Measurements from ENCODE around the gene IGF2R. TPM values are rescaled to one million over a fixed set of nuclear protein-coding genes. Genes with fewer than 3 reads are reported as not detected.
"Not testable (repeated sequence)": the region's sequence is repeated elsewhere in the genome, so short reads cannot be mapped to it uniquely, and the experiment has no call there.

Gene IGF2R
- total RNA-seq, 1 donor from 2014 or later: 93.1 TPM

GRCh38 chr6:159998538-159998937 lies 29.7 kb downstream of the IGF2R start:
- no peak for DNase-seq

- no peak for DNase-seq
These were observed 30.4 kb downstream of the IGF2R start for GRCh38 chr6:159999240-159999671.

GRCh38 chr6:160000280-160000704 lies 31.4 kb downstream of the IGF2R start:
- no peak for DNase-seq

GRCh38 chr6:160000893-160001427 lies 32.1 kb downstream of the IGF2R start:
- DNase-seq: not testable (repeated sequence)

- no peak for DNase-seq
These were observed 34.0 kb downstream of the IGF2R start for GRCh38 chr6:160002882-160003281.

GRCh38 chr6:160004018-160004417 lies 35.1 kb downstream of the IGF2R start:
- DNase-seq: no peak

GRCh38 chr6:160004419-160005175 lies 35.7 kb downstream of the IGF2R start:
- no peak for DNase-seq

GRCh38 chr6:160005211-160005610 lies 36.3 kb downstream of the IGF2R start:
- DNase-seq: no peak

GRCh38 chr6:160005861-160006540 lies 37.1 kb downstream of the IGF2R start:
- no peak for DNase-seq

- no peak for DNase-seq
These were observed 38.3 kb downstream of the IGF2R start for GRCh38 chr6:160007145-160007544.

GRCh38 chr6:160007611-160008010 lies 38.7 kb downstream of the IGF2R start:
- DNase-seq: peak; percentile 27

GRCh38 chr6:160010067-160010466 lies 41.2 kb downstream of the IGF2R start:
- peak; percentile 92 for DNase-seq

- no peak for DNase-seq
These were observed 45.3 kb downstream of the IGF2R start for GRCh38 chr6:160013987-160014868.

GRCh38 chr6:160014869-160015182 lies 45.9 kb downstream of the IGF2R start:
- no peak for DNase-seq

GRCh38 chr6:160015778-160016684 lies 47.1 kb downstream of the IGF2R start:
- DNase-seq: no peak

- no peak for DNase-seq
These were observed 53.2 kb downstream of the IGF2R start for GRCh38 chr6:160022101-160022500.

GRCh38 chr6:160022793-160023192 lies 53.9 kb downstream of the IGF2R start:
- no peak for DNase-seq

GRCh38 chr6:160024152-160024551 lies 55.3 kb downstream of the IGF2R start:
- no peak for DNase-seq

GRCh38 chr6:160027076-160027475 lies 58.2 kb downstream of the IGF2R start:
- no peak for DNase-seq

- DNase-seq: no peak
These were observed 59.0 kb downstream of the IGF2R start for GRCh38 chr6:160027931-160028330.

- DNase-seq: no peak
These were observed 59.8 kb downstream of the IGF2R start for GRCh38 chr6:160028487-160029275.
